Fibroblast of the aortic adventitia (primary cell): Measurements from ENCODE around the gene LNX2. TPM values are rescaled to one million over a fixed set of nuclear protein-coding genes. Genes with fewer than 3 reads are reported as not detected.
A peak's percentile ranks its signal among the peaks of the same experiment; 100 is the strongest.

Experiments
- DNase-seq: peaks from one replicate; pipeline ENCODE4 v3.0.0-alpha.2; 2010; ENCODE audit warnings: low read depth
- H3K4me3 ChIP-seq: 2 replicates; pipeline ENCODE4 v1.5.1; 2011; ENCODE audit warnings: low read depth, mild to moderate bottlenecking, control low read depth, low read length, moderate library complexity
- total RNA-seq: library from RNA; depleted of rRNA; stranded (reverse); fragments of >200 nt; gene quantifications from 2 replicates; pipeline ENCODE4 v1.2.3, GENCODE V29; 2012; ENCODE audit warnings: low replicate concordance
- TF ChIP-seq, protein P1 (sequence below): IDR thresholded peaks from 2 replicates; pipeline ENCODE4 v1.5.1; 2011; ENCODE audit warnings: mild to moderate bottlenecking, low read length, control low read depth, inconsistent platforms; ENCODE audit not compliant: insufficient read depth

Gene LNX2
- total RNA-seq, 1 donor: 6.1 TPM

DNA sequence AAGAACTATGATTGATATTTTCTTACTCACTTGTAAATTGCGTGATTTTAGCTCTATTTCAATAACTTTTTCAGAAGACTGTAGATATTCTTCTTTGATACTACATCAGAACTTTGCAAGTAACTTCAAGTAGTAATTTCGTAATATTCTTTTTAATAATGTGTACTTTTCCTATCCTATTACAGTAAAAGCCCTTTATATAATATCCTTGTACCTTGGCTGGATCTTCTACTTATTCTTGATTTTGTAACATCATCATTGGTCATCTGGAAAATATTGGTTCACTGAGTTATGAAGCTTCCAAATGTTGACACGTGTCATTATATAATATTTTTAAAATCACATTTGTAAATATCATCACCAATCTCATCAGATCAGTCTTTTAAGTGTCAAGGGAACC lies 33.7 kb upstream of the LNX2 start:
- no peak overlapping the region for H3K4me3 ChIP-seq
- no peak for DNase-seq
- TF ChIP-seq, protein P1, sequence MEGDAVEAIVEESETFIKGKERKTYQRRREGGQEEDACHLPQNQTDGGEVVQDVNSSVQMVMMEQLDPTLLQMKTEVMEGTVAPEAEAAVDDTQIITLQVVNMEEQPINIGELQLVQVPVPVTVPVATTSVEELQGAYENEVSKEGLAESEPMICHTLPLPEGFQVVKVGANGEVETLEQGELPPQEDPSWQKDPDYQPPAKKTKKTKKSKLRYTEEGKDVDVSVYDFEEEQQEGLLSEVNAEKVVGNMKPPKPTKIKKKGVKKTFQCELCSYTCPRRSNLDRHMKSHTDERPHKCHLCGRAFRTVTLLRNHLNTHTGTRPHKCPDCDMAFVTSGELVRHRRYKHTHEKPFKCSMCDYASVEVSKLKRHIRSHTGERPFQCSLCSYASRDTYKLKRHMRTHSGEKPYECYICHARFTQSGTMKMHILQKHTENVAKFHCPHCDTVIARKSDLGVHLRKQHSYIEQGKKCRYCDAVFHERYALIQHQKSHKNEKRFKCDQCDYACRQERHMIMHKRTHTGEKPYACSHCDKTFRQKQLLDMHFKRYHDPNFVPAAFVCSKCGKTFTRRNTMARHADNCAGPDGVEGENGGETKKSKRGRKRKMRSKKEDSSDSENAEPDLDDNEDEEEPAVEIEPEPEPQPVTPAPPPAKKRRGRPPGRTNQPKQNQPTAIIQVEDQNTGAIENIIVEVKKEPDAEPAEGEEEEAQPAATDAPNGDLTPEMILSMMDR: no peak

DNA sequence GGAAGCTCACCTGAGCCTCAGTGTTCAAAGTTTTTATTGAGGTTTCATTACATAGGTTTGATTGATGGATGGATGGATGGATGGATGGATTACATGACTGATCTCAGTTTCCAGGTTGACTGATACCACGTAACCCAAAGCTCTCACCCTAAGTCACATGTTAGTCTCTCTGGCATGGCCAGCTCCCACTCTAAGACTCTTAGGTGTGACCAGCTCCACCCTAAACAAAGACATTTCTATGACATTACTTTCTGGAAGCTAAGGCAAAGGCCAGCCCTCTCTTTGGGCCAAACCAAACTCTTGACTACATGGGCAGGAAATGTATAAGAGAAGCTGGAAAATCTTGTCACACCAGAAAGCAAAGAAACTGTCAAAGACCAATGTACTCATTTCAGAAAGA lies 30.0 kb upstream of the LNX2 start:
- no peak for DNase-seq
- H3K4me3 ChIP-seq: no peak overlapping the region
- TF ChIP-seq, protein P1: no peak

DNA sequence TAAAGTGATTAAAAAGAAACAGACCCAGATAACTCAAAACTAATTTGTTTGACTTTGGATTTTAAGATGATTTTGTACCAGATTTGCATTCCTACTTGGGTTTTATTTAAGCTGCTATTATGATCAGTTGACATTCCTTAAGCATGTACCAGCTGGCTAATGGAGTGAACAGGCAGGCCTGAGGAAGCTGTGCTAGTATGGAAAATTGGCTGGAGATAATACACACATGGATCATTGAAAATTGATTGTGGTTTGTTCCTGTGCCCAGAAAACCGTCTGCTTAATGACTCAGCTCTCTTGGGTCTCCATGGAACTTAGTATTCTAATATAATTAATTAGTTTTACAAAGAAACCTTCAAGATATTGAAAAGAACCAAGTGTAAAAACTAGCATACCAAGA lies 24.0 kb upstream of the LNX2 start:
- no peak overlapping the region for H3K4me3 ChIP-seq
- TF ChIP-seq, protein P1: no peak
- DNase-seq: peak; percentile 93

DNA sequence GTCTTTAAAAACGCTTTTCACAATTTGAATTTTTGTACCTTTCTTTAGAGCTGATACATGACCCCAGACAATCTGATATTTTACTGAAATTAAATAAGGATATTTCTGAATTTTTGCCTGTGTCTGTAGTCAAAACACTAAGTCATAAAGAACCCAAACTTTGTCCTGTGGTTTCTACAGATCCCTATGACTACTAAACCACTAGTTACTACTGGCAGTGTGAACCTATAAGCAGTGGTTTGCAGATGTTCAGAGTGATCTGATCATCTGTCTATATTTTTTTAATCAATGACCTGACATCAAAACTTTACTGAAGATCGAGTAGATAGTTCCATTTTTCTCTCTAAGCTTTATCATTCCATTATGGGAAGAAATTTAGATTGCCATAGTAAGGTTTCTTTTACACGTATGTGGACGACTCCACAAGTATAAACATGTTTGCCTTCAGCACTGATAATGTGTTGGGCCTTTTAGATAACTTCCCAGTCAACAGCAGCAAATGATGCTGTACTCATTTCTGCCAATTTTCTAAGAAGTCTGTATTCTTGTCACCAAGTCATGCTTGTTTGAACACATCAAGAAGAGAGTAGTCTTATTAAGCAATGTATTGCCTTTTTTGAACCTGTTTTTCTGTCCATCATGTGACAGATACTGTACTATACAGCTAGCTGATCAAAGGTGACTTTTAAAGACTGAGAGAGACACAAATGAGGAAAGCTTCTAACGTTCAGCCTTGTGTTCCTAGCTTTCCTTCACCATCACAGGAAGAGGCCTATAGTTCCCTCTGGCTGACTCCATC lies 23.2 kb upstream of the LNX2 start:
- no peak overlapping the region for H3K4me3 ChIP-seq
- TF ChIP-seq, protein P1: no peak
- DNase-seq: no peak

DNA sequence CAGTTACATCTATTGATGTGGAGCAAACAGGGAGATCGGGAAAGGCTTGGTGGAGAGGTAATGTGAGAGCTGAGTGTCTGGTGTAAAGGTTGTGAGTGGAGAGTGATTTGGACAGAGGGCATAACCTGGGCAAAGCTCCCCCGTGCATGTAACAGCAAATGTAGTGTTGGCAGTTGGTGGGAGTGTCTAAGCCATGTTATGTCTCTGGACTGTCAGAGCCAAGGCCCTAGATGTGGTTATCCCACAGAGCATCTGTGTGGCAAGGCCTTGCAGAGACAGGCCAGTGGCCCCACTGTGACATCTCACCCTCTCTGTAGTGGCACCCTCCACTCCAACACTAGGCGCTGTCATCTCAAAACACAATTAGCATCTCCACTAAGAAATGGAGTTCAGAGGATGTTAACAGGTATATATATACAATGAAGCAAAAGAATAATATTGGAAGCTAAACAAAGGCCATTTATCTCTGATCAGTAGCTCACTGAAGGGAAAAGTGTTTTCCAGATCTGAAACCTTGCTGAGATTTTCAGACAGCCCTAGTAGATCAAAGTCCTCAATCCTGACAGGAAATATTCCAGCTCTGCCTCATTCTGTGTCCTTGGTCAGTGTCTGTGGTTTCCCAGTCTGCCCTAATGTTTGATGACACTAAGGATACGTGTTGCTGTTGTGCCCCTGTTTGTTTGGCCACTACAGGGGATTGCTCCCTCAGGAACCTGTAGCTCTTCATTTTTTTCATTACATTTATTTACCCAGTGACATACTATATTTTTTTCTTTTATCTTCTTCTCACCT lies 21.6 kb upstream of the LNX2 start:
- TF ChIP-seq, protein P1: no peak

DNA sequence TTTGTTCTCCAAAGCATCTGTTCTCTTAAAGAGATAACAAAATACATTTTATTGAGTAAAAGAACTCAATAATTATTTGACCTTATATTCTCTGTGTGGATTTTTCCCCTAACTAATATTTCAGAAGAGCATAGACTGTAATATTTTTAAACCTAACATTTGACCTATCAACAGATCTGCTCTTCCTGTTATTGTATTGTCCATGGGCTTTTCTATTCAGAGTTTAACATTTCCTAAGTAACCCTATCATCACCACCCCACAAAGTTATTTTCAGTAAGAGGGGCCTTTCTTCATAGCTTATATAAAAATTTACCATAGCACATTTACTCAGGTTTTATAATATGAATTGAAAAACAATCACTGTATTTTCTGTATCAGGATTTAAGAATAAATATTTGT lies 18.9 kb upstream of the LNX2 start:
- no peak for DNase-seq
- no peak overlapping the region for H3K4me3 ChIP-seq
- TF ChIP-seq, protein P1: no peak

More for the DNA sequence above, 21.6 kb upstream of the LNX2 start:
- DNase-seq: no peak
- H3K4me3 ChIP-seq: no peak overlapping the region
